K562 (cell line): ENCODE measurements around the gene KMT2D. TPM values are rescaled to one million over a fixed set of nuclear protein-coding genes. Genes with fewer than 3 reads are reported as not detected.

ENCODE experiments used
- CBX3 ChIP-seq, 2 experiments: IDR thresholded peaks; 1 replicate in 1 of 2; 2 replicates in 1 of 2; pipeline ENCODE4 v1.6.1; 2012; ENCODE audit warnings: inconsistent platforms in 2 of 2, low read length in 2 of 2, borderline replicate concordance in 1 of 2, control low read depth in 1 of 2
- MIER1 ChIP-seq: fragments of 450-650 bp; IDR thresholded peaks from 2 replicates; pipeline ENCODE4 v1.6.1; 2016; ENCODE audit warnings: antibody characterized with exemption, mild to moderate bottlenecking, low read depth
- NFIX ChIP-seq: fragments of 250-450 bp; sonication (Bioruptor Pico); IDR thresholded peaks from 2 replicates; pipeline ENCODE4 v1.4.0; 2020; ENCODE audit warnings: low read depth, mild to moderate bottlenecking, moderate library complexity
- POLR2G ChIP-seq: fragments of 200-400 bp; formaldehyde crosslinking; IDR thresholded peaks from 2 replicates; pipeline ENCODE4 v1.6.1; 2017; ENCODE audit warnings: low read depth, mild to moderate bottlenecking, antibody characterized with exemption, low read length, moderate library complexity
- PPARD ChIP-seq: fragments of 250-450 bp; sonication (Bioruptor Pico); IDR thresholded peaks from 2 replicates; pipeline ENCODE4 v1.8.0; 2022; ENCODE audit warnings: inconsistent platforms, mild to moderate bottlenecking, moderate library complexity
- RBFOX2 ChIP-seq: fragments of 200-400 bp; formaldehyde crosslinking; IDR thresholded peaks from 2 replicates; pipeline ENCODE4 v1.6.1; 2017; ENCODE audit warnings: low read depth, mild to moderate bottlenecking, low read length, moderate library complexity
- ZFP36 ChIP-seq: fragments of 150-350 bp; IDR thresholded peaks from 2 replicates; pipeline ENCODE4 v1.6.1; 2018; ENCODE audit warnings: low read length, low read depth; ENCODE audit not compliant: partially characterized antibody
- ZNF253 ChIP-seq: fragments of 250-450 bp; sonication (Bioruptor Pico); conservative IDR thresholded peaks from 2 replicates; pipeline ENCODE4 v1.6.1; 2021; ENCODE audit warnings: mild to moderate bottlenecking
- polyA plus RNA-seq, 8 experiments: library from polyadenylated mRNA; depleted of rRNA in 4 of 8; stranded (reverse) in 5 of 8; unstranded in 3 of 8; fragments of >200 nt; fragmentation: Nextera tagmentation in 2 of 8; fragmentation: Illumina TruSeq in 1 of 8; extraction: Ambion mirVana in 2 of 8; extraction: Trizol in 1 of 8; gene quantifications; 2 replicates each; pipeline versions ENCODE4 v1.2.1 to v1.2.3, GENCODE V29; 2011 to 2014; ENCODE audit warnings: inconsistent platforms in 1 of 8, missing spikeins in 1 of 8
- total RNA-seq, 7 experiments: library from RNA; depleted of rRNA in 6 of 7; stranded (reverse); fragments of >200 nt in 6 of 7; fragmentation: Illumina TruSeq in 2 of 7; extraction: Trizol in 2 of 7; gene quantifications; 2 replicates each; pipeline versions ENCODE4 v1.2.1 to v1.2.3, GENCODE V29; 2011 to 2021; ENCODE audit warnings: low replicate concordance in 1 of 7
- TF ChIP-seq, protein P1 (sequence below): fragments of 450-650 bp; IDR thresholded peaks from 2 replicates; pipeline ENCODE4 v1.7.1; 2018; ENCODE audit warnings: mild to moderate bottlenecking, low read depth; ENCODE audit not compliant: partially characterized antibody
- TF ChIP-seq, protein P2 (sequence below): fragments of 450-650 bp; IDR thresholded peaks from 2 replicates; pipeline ENCODE4 v1.6.1; 2016; ENCODE audit warnings: antibody characterized with exemption

Gene KMT2D
- total and polyA plus RNA-seq, 9 of the 15 experiments (the other 6 are each of a cell fraction or from before 2014, with no cell fraction given), result 0.22 to 93.7 (median 13.7) TPM

DNA sequence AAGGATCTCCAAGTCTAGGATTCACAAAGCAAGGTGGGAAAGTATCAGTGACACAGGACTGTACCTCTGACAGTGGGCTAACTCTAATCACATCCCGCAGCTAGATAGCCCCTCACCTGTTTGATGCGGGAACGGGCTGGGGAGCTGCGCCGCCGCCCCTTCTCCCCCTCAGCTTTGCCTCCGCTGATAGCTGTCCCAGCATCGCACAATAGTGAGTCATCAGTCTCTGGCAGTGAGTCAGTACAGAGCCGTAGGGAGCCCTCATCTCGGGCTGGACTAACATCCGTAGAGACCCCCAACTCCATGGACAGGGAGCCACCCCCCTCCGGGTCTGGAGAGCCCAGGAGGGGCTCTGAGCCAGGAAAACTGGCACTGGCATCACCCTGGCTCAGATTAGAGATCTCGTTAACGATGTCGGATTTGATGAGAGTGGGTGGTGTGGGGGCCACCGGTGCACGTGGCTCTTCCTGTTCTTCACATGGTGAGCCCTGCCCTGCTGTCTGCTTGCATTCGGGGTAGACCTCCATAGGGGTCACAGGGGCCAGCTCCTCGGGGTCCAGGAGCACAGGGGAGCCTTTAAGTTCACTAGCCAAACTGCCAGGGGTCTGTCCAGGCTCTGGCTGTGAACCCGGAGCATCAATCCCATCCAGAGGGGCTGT, 10.9 kb downstream of the KMT2D start (continued):
- TF ChIP-seq MIER1 (no peak), ZNF253 (CRISPR knock-in tag) (no peak), POLR2G (peak; percentile 22; the same call in 1 of the 2 replicates), CBX3 (IDR thresholded peaks at IDR 0.05; ENCODE audit: borderline replicate concordance in 1 of 2, low read length in 2 of 2) (no peak), NFIX (CRISPR knock-in tag) (no peak), ZFP36 (no peak), RBFOX2 (0 out of 2 replicates have a peak, but pooled peaks have one; percentile 31), PPARD (CRISPR knock-in tag) (no peak)
- TF ChIP-seq, protein P1, sequence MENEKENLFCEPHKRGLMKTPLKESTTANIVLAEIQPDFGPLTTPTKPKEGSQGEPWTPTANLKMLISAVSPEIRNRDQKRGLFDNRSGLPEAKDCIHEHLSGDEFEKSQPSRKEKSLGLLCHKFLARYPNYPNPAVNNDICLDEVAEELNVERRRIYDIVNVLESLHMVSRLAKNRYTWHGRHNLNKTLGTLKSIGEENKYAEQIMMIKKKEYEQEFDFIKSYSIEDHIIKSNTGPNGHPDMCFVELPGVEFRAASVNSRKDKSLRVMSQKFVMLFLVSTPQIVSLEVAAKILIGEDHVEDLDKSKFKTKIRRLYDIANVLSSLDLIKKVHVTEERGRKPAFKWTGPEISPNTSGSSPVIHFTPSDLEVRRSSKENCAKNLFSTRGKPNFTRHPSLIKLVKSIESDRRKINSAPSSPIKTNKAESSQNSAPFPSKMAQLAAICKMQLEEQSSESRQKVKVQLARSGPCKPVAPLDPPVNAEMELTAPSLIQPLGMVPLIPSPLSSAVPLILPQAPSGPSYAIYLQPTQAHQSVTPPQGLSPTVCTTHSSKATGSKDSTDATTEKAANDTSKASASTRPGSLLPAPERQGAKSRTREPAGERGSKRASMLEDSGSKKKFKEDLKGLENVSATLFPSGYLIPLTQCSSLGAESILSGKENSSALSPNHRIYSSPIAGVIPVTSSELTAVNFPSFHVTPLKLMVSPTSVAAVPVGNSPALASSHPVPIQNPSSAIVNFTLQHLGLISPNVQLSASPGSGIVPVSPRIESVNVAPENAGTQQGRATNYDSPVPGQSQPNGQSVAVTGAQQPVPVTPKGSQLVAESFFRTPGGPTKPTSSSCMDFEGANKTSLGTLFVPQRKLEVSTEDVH, result no peak
- TF ChIP-seq, protein P2, sequence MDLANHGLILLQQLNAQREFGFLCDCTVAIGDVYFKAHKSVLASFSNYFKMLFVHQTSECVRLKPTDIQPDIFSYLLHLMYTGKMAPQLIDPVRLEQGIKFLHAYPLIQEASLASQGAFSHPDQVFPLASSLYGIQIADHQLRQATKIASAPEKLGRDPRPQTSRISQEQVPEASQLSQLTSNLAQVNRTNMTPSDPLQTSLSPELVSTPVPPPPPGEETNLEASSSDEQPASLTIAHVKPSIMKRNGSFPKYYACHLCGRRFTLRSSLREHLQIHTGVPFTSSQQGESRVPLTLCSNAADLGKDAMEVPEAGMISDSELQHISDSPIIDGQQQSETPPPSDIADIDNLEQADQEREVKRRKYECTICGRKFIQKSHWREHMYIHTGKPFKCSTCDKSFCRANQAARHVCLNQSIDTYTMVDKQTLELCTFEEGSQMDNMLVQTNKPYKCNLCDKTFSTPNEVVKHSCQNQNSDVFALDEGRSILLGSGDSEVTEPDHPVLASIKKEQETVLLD, result no peak
